ENCODE measurements around the gene IPCEF1. TPM values are rescaled to one million over a fixed set of nuclear protein-coding genes. Genes with fewer than 3 reads are reported as not detected.

The IPCEF1 gene
- total RNA-seq, 1 donor from 2014 or later, result 1.8 TPM

GRCh38 chr6:154113392-154113791 lies 243.2 kb downstream of the IPCEF1 start:
- no peak for DNase-seq (ENCODE audit: low read depth in 2 of 2)

GRCh38 chr6:154112181-154112809 lies 244.3 kb downstream of the IPCEF1 start:
- DNase-seq (ENCODE audit: low read depth in 2 of 2), result no peak

DNA sequence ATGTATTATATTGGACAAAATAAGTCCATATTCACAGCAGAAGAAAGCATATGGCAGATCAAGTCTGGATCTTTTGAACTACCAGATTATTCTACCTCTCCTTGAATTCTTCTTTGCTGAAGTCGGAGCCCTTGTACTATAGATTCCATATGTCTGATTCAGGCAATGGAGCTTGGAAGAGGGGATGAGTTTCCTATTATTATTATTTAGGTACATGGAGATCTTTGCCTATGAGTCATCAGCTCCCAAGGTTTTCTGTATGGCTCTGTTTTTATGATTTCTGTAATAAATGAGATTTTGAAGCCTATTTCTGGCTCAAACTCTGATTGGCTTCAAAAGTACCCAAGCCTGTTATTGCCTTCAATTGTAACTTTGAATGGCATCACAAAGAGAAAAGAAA lies 245.6 kb downstream of the IPCEF1 start:
- no peak for DNase-seq (ENCODE audit: low read depth in 2 of 2)

- DNase-seq (ENCODE audit: low read depth in 2 of 2), result no peak
Measured at GRCh38 chr6:154106251-154106650, 250.4 kb downstream of the IPCEF1 start.

Other genes starting within 250 kb of the IPCEF1 start
- 3.5 and 8.1 TPM in 2 replicates for gene CNKSR3, start 153.9 kb upstream of the IPCEF1 start, total RNA-seq